Skeletal muscle tissue (tissue), 4 donors: ENCODE measurements around the gene ETV1. TPM values are rescaled to one million over a fixed set of nuclear protein-coding genes. Genes with fewer than 3 reads are reported as not detected.

Source experiments
- H3K27ac ChIP-seq: one replicate; pipeline ENCODE4 v1.7.0; 2013; ENCODE audit warnings: mild to moderate bottlenecking, low read depth, low read length, inconsistent platforms
- H3K27me3 ChIP-seq, 3 donors: one replicate each; pipeline ENCODE4 v1.7.0; 2013; ENCODE audit warnings: low read length in 3 of 3; ENCODE audit not compliant: control insufficient read depth in 3 of 3, insufficient read depth in 3 of 3
- H3K36me3 ChIP-seq, 3 donors: one replicate each; pipeline ENCODE4 v1.7.0; 2013; ENCODE audit warnings: low read length in 3 of 3; ENCODE audit not compliant: control insufficient read depth in 3 of 3, insufficient read depth in 3 of 3
- H3K4me1 ChIP-seq, 3 donors: one replicate each; pipeline ENCODE4 v1.7.0; 2013; ENCODE audit warnings: low read length in 3 of 3, mild to moderate bottlenecking in 3 of 3; ENCODE audit not compliant: control insufficient read depth in 3 of 3, insufficient read depth in 3 of 3
- H3K4me3 ChIP-seq, 3 donors: one replicate each; pipeline ENCODE4 v1.7.0; 2013; ENCODE audit warnings: low read length in 3 of 3
- H3K9ac ChIP-seq, 3 donors: one replicate each; pipeline ENCODE4 v1.7.0; 2013; ENCODE audit warnings: low read length in 3 of 3, mild to moderate bottlenecking in 3 of 3, moderate library complexity in 2 of 3, low read depth in 1 of 3
- H3K9me3 ChIP-seq, 3 donors: one replicate each; pipeline ENCODE4 v1.7.0; 2013; ENCODE audit warnings: low read length in 3 of 3; ENCODE audit not compliant: control insufficient read depth in 3 of 3
- total RNA-seq: library from RNA; depleted of rRNA; stranded (reverse); fragments of >200 nt; gene quantifications from one replicate; pipeline ENCODE4 v1.2.3, GENCODE V29; 2014
- donor health status: Osteomylitis.

ETV1 gene
- total RNA-seq, 1 donor from 2014 or later, result 6.3 TPM

GRCh38 chr7:13979671-13980435, 9.6 kb downstream of the ETV1 start:
- H3K9me3 ChIP-seq, result no peaks in the 10 kb centered on the region
- no peak overlapping the region for H3K27ac ChIP-seq
- no peaks in the 10 kb centered on the region for H3K36me3 ChIP-seq
- no peaks in the 10 kb centered on the region for H3K27me3 ChIP-seq
- H3K9ac ChIP-seq, result no peak overlapping the region
- H3K4me3 ChIP-seq, result no peak overlapping the region
- no peaks in the 10 kb centered on the region for H3K4me1 ChIP-seq

GRCh38 chr7:13976594-13976993, 12.9 kb downstream of the ETV1 start:
- Histone ChIP-seq H3K9me3 (no peaks in the 10 kb centered on the region), H3K9ac (no peak overlapping the region), H3K4me3 (no peak overlapping the region)

DNA sequence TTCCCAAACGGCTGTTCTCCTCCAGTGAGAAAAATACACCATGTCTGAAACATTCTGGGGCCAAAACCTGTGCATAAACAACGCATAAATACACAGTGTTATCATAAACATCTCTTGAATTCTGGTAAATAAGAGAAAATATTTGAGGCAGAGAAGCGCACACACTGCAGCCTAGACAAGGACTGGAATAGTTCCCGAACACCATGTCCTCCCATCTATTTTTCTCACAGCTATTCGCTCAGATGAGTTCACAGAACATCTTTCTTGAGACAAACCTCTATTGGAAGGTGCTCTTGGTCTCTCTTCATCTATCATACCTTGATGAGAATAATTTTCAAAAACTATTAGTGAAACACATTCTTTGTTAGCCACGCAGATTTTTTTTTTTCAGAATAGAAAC, 24.4 kb downstream of the ETV1 start:
- no peak overlapping the region for H3K27ac ChIP-seq
- no peaks in the 10 kb centered on the region for H3K4me1 ChIP-seq
- H3K27me3 ChIP-seq, result no peaks in the 10 kb centered on the region
- no peaks in the 10 kb centered on the region for H3K36me3 ChIP-seq
- H3K4me3 ChIP-seq, result no peak overlapping the region
- no peaks in the 10 kb centered on the region for H3K9me3 ChIP-seq
- no peak overlapping the region for H3K9ac ChIP-seq

More at GRCh38 chr7:13976594-13976993, 12.9 kb downstream of the ETV1 start:
- Histone ChIP-seq H3K4me1 (no peaks in the 10 kb centered on the region), H3K36me3 (no peaks in the 10 kb centered on the region), H3K27me3 (no peaks in the 10 kb centered on the region), H3K27ac (no peak overlapping the region)

GRCh38 chr7:13963925-13964324, 25.5 kb downstream of the ETV1 start:
- Histone ChIP-seq H3K27me3 (no peaks in the 10 kb centered on the region), H3K4me1 (no peaks in the 10 kb centered on the region), H3K9ac (no peak overlapping the region), H3K4me3 (no peak overlapping the region), H3K9me3 (no peaks in the 10 kb centered on the region), H3K27ac (no peak overlapping the region), H3K36me3 (no peaks in the 10 kb centered on the region)

- Histone ChIP-seq H3K27ac (no peak overlapping the region), H3K9ac (no peak overlapping the region), H3K27me3 (no peaks in the 10 kb centered on the region), H3K4me1 (no peaks in the 10 kb centered on the region), H3K4me3 (no peak overlapping the region), H3K9me3 (no peaks in the 10 kb centered on the region), H3K36me3 (no peaks in the 10 kb centered on the region)
These were observed 34.0 kb downstream of the ETV1 start for GRCh38 chr7:13955494-13955893.

- H3K36me3 ChIP-seq, result no peaks in the 10 kb centered on the region
- no peaks in the 10 kb centered on the region for H3K4me1 ChIP-seq
- H3K4me3 ChIP-seq, result no peak overlapping the region
- H3K27ac ChIP-seq, result no peak overlapping the region
- H3K27me3 ChIP-seq, result no peaks in the 10 kb centered on the region
- no peak overlapping the region for H3K9ac ChIP-seq
- H3K9me3 ChIP-seq, result no peaks in the 10 kb centered on the region
These were observed 36.1 kb downstream of the ETV1 start for GRCh38 chr7:13953368-13953767.

DNA sequence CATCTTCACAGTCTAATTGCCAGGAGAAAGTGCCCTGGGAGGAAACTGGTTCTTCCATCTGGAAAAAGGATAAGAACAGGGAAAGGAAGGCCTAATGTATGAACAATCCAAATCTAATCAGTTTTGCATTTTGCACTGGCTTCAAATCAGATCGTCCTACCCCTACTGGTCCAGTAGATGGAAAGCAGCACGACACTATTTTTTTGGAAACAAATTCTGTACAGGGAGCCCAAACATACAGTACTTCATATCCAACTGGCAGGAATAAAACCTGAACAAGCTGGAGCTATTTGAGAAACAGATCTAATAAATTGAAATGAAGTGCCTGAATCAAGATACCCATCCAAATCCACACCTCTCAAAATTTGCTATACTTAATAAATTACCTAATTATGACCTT, 36.5 kb downstream of the ETV1 start:
- no peak overlapping the region for H3K27ac ChIP-seq

DNA sequence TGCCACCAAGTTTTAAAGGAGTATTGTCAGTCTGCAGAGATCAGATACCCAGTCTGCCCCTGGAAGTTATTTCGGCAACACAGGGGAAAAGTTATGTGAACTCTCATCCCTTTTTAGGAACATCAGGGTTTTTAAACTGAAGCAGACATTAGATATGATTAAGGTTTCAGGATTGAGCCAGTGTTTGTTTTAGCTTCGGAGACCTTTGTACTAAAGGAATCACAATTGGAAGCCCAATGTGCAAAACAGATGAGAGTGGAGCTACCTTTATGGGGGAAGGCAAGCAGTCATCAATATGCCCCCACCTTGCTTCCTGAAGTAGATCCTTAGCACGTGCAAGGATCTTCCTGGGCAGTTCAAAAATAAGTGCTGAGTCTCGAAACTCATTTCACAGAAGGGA, 39.5 kb downstream of the ETV1 start:
- no peak overlapping the region for H3K4me3 ChIP-seq
- no peaks in the 10 kb centered on the region for H3K27me3 ChIP-seq
- no peaks in the 10 kb centered on the region for H3K9me3 ChIP-seq
- no peaks in the 10 kb centered on the region for H3K36me3 ChIP-seq
- no peaks in the 10 kb centered on the region for H3K4me1 ChIP-seq
- H3K9ac ChIP-seq, result no peak overlapping the region
- H3K27ac ChIP-seq, result no peak overlapping the region

More for the DNA sequence above, 36.5 kb downstream of the ETV1 start:
- no peaks in the 10 kb centered on the region for H3K27me3 ChIP-seq
- H3K9me3 ChIP-seq, result no peaks in the 10 kb centered on the region
- no peaks in the 10 kb centered on the region for H3K4me1 ChIP-seq
- H3K4me3 ChIP-seq, result no peak overlapping the region
- no peaks in the 10 kb centered on the region for H3K36me3 ChIP-seq
- no peak overlapping the region for H3K9ac ChIP-seq

- no peak overlapping the region for H3K4me3 ChIP-seq
- no peak overlapping the region for H3K9ac ChIP-seq
- no peaks in the 10 kb centered on the region for H3K27me3 ChIP-seq
- H3K27ac ChIP-seq, result no peak overlapping the region
- no peaks in the 10 kb centered on the region for H3K36me3 ChIP-seq
- no peaks in the 10 kb centered on the region for H3K9me3 ChIP-seq
- no peaks in the 10 kb centered on the region for H3K4me1 ChIP-seq
These were observed 40.0 kb downstream of the ETV1 start for GRCh38 chr7:13949445-13949844.

GRCh38 chr7:13948019-13948801, 41.3 kb downstream of the ETV1 start:
- Histone ChIP-seq H3K36me3 (no peaks in the 10 kb centered on the region), H3K27me3 (no peaks in the 10 kb centered on the region), H3K9me3 (no peaks in the 10 kb centered on the region), H3K9ac (no peak overlapping the region), H3K4me3 (no peak overlapping the region), H3K27ac (no peak overlapping the region), H3K4me1 (no peaks in the 10 kb centered on the region)
